Measurements from ENCODE around the gene SCAANT1.

DNA sequence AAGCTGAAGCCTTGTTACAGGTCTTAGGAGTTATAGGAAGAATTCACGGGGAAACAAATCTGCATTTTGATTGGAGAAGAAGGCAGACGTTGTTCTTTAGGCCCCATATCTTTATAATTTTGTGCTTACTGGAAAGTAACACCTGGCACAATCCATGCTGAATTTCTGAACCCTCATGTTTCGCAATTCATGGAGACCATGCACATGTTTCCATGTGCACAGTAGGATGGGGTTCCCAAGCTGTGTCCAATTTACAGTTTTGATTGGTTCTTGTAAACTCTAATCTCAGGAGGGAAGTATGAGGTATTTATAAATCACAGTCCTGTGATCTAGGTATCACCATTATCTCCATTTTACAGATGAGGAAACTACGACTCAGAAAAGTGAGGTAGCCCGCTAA lies 7.8 kb upstream of the SCAANT1 start:
- TF ChIP-seq, protein P1, sequence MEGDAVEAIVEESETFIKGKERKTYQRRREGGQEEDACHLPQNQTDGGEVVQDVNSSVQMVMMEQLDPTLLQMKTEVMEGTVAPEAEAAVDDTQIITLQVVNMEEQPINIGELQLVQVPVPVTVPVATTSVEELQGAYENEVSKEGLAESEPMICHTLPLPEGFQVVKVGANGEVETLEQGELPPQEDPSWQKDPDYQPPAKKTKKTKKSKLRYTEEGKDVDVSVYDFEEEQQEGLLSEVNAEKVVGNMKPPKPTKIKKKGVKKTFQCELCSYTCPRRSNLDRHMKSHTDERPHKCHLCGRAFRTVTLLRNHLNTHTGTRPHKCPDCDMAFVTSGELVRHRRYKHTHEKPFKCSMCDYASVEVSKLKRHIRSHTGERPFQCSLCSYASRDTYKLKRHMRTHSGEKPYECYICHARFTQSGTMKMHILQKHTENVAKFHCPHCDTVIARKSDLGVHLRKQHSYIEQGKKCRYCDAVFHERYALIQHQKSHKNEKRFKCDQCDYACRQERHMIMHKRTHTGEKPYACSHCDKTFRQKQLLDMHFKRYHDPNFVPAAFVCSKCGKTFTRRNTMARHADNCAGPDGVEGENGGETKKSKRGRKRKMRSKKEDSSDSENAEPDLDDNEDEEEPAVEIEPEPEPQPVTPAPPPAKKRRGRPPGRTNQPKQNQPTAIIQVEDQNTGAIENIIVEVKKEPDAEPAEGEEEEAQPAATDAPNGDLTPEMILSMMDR (conservative IDR thresholded peaks at IDR 0.05), result no peak
- no peak for TF ChIP-seq EZH2 (IDR thresholded peaks at IDR 0.05; ENCODE audit: low read depth)
